HG02852 (cell line): Measurements from ENCODE around the gene TMEM121B.

Experiments
- ATAC-seq: cut with Tn5 transposase; IDR thresholded peaks from one replicate; pipeline ENCODE4 v1.9.1; 2021; ENCODE audit warnings: mild to moderate bottlenecking, moderate library complexity; ENCODE audit not compliant: unreplicated experiment

TMEM121B gene

GRCh38 chr22:17138513-17138912 is 17.4 kb upstream of the TMEM121B start:
- ATAC-seq: no peak

GRCh38 chr22:17137861-17138425 is 16.8 kb upstream of the TMEM121B start:
- ATAC-seq: no peak

- ATAC-seq: no peak
These were observed 16.0 kb upstream of the TMEM121B start for GRCh38 chr22:17137170-17137569.

- no peak for ATAC-seq
These were observed 14.1 kb upstream of the TMEM121B start for GRCh38 chr22:17135153-17135760.

GRCh38 chr22:17133137-17133536 is 12.0 kb upstream of the TMEM121B start:
- ATAC-seq: no peak

GRCh38 chr22:17132112-17132511 is 11.0 kb upstream of the TMEM121B start:
- ATAC-seq: no peak

GRCh38 chr22:17131686-17132085 is 10.5 kb upstream of the TMEM121B start:
- no peak for ATAC-seq

- ATAC-seq: no peak
These were observed 9.0 kb upstream of the TMEM121B start for GRCh38 chr22:17130199-17130598.

- ATAC-seq: no peak
These were observed 388 bp downstream of the TMEM121B start for GRCh38 chr22:17120711-17121232.

GRCh38 chr22:17120281-17120680 is 879 bp downstream of the TMEM121B start:
- no peak for ATAC-seq

GRCh38 chr22:17119481-17120202 is 1.5 kb downstream of the TMEM121B start:
- no peak for ATAC-seq

GRCh38 chr22:17118342-17118741 is 2.8 kb downstream of the TMEM121B start:
- ATAC-seq: no peak

GRCh38 chr22:17117890-17118289 is 3.3 kb downstream of the TMEM121B start:
- no peak for ATAC-seq

- ATAC-seq: no peak
These were observed 3.8 kb downstream of the TMEM121B start for GRCh38 chr22:17117400-17117799.

- no peak for ATAC-seq
These were observed 4.4 kb downstream of the TMEM121B start for GRCh38 chr22:17116572-17117330.

- no peak for ATAC-seq
These were observed 5.1 kb downstream of the TMEM121B start for GRCh38 chr22:17115945-17116565.

GRCh38 chr22:17115236-17115635 is 5.9 kb downstream of the TMEM121B start:
- no peak for ATAC-seq

GRCh38 chr22:17114898-17115235 is 6.3 kb downstream of the TMEM121B start:
- ATAC-seq: no peak

- ATAC-seq: no peak
These were observed 6.8 kb downstream of the TMEM121B start for GRCh38 chr22:17114173-17114897.

GRCh38 chr22:17113600-17113999 is 7.6 kb downstream of the TMEM121B start:
- ATAC-seq: no peak
